Activated CD4-positive, alpha-beta T cell treated with anti-CD3 and anti-CD28 coated beads, Interleukin-2, amount 10 ng/mL, durations not matched to agents 7 days and 5 days (primary cell): ENCODE results near the gene AEN. TPM values are rescaled to one million over a fixed set of nuclear protein-coding genes. Genes with fewer than 3 reads are reported as not detected.

Source experiments
- CTCF ChIA-PET: fragments of 350-600 bp; sonication (Branson Sonifier 250); formaldehyde crosslinking; loops from one replicate; lab custom pipeline; 2021; ENCODE audit warnings: antibody characterized with exemption; lab: Charles Lee
- POLR2A ChIA-PET: fragments of 350-600 bp; sonication (Branson Sonifier 250); formaldehyde crosslinking; loops from one replicate; lab custom pipeline; 2021; ENCODE audit warnings: antibody characterized with exemption; lab: Charles Lee
- DNase-seq: peaks from one replicate; pipeline ENCODE4 v3.0.0-alpha.2; 2020
- H3K27ac Mint-ChIP-seq: one replicate; pipeline ENCODE4 v1.8.0; 2021; ENCODE audit warnings: mild to moderate bottlenecking, moderate library complexity, mixed read lengths
- H3K27me3 Mint-ChIP-seq: one replicate; pipeline ENCODE4 v1.8.0; 2021; ENCODE audit warnings: mixed read lengths
- H3K36me3 Mint-ChIP-seq: one replicate; pipeline ENCODE4 v1.8.0; 2021; ENCODE audit warnings: low read depth, mixed read lengths
- H3K4me1 Mint-ChIP-seq: one replicate; pipeline ENCODE4 v1.8.0; 2021; ENCODE audit warnings: mixed read lengths
- H3K4me3 Mint-ChIP-seq: one replicate; pipeline ENCODE4 v1.8.0; 2021; ENCODE audit warnings: mild to moderate bottlenecking, moderate library complexity, mixed read lengths
- H3K9me3 Mint-ChIP-seq: one replicate; pipeline ENCODE4 v1.8.0; 2021; ENCODE audit warnings: mixed read lengths
- total RNA-seq, 2 experiments: library from RNA; stranded (reverse); gene quantifications; one replicate each; pipeline ENCODE4 v1.2.3, GENCODE V29; 2021

The AEN gene
- total RNA-seq, 2 experiments from 2014 or later: 45.7 to 52.5 TPM

GRCh38 chr15:88605189-88606069, 15.7 kb upstream of the AEN start:
- Mint-ChIP-seq H3K27me3 (peaks cover 73% of the 10 kb centered on the region), H3K27ac (no peak overlapping the region), H3K4me3 (no peak overlapping the region), H3K36me3 (peaks cover 2% of the 10 kb centered on the region), H3K4me1 (peaks cover 14% of the 10 kb centered on the region), H3K9me3 (no peaks in the 10 kb centered on the region)
- ChIA-PET CTCF (no interaction called here), POLR2A (no interaction called here)
- DNase-seq: peak; percentile 60

- ChIA-PET POLR2A (no interaction called here), CTCF (no interaction called here)
- peaks cover 79% of the 10 kb centered on the region for H3K27me3 Mint-ChIP-seq
- peaks cover 14% of the 10 kb centered on the region for H3K4me1 Mint-ChIP-seq
- no peak overlapping the region for H3K4me3 Mint-ChIP-seq
- peaks cover 2% of the 10 kb centered on the region for H3K36me3 Mint-ChIP-seq
- H3K27ac Mint-ChIP-seq: no peak overlapping the region
- DNase-seq: no peak
- H3K9me3 Mint-ChIP-seq: no peaks in the 10 kb centered on the region
These were observed 14.9 kb upstream of the AEN start for GRCh38 chr15:88606070-88606794.

- ChIA-PET CTCF (interaction anchor here (0.6 kb wide), 1 partner anchor 770 kb away, joined by 3 read pairs; no protein-coding TSS in a partner anchor), POLR2A (no interaction called here)
These were observed 13.2 kb upstream of the AEN start for GRCh38 chr15:88607951-88608350.

GRCh38 chr15:88608607-88609181, 12.4 kb upstream of the AEN start:
- no peak overlapping the region for H3K4me3 Mint-ChIP-seq
- no peaks in the 10 kb centered on the region for H3K9me3 Mint-ChIP-seq
- H3K27ac Mint-ChIP-seq: no peak overlapping the region
- peaks cover 14% of the 10 kb centered on the region for H3K4me1 Mint-ChIP-seq
- CTCF ChIA-PET: interaction anchor here (0.6 kb wide), 2 partner anchors 117 to 1723 kb away, joined by 3 read pairs; no protein-coding TSS in a partner anchor
- no peak for DNase-seq
- POLR2A ChIA-PET: no interaction called here
- H3K36me3 Mint-ChIP-seq: peaks cover 2% of the 10 kb centered on the region
- peaks cover 83% of the 10 kb centered on the region for H3K27me3 Mint-ChIP-seq

More at GRCh38 chr15:88607951-88608350, 13.2 kb upstream of the AEN start:
- Mint-ChIP-seq H3K4me1 (peaks cover 14% of the 10 kb centered on the region), H3K36me3 (peaks cover 2% of the 10 kb centered on the region), H3K27ac (no peak overlapping the region), H3K9me3 (no peaks in the 10 kb centered on the region), H3K4me3 (no peak overlapping the region), H3K27me3 (peaks cover 81% of the 10 kb centered on the region)
- no peak for DNase-seq

GRCh38 chr15:88609344-88610090, 11.6 kb upstream of the AEN start:
- Mint-ChIP-seq H3K9me3 (no peaks in the 10 kb centered on the region), H3K36me3 (no peaks in the 10 kb centered on the region), H3K27ac (no peak overlapping the region), H3K4me1 (peaks cover 12% of the 10 kb centered on the region), H3K4me3 (no peak overlapping the region), H3K27me3 (peaks cover 80% of the 10 kb centered on the region)
- ChIA-PET POLR2A (no interaction called here), CTCF (interaction anchor here (0.6 kb wide), 4 partner anchors 29 to 1722 kb away, joined by 3 to 5 read pairs (median 3); no protein-coding TSS in a partner anchor)
- DNase-seq: no peak

GRCh38 chr15:88610701-88611231, 10.4 kb upstream of the AEN start:
- CTCF ChIA-PET: no interaction called here
- Mint-ChIP-seq H3K9me3 (no peaks in the 10 kb centered on the region), H3K4me3 (no peak overlapping the region), H3K27me3 (peaks cover 68% of the 10 kb centered on the region), H3K4me1 (peaks cover 3% of the 10 kb centered on the region), H3K27ac (no peak overlapping the region), H3K36me3 (no peaks in the 10 kb centered on the region)
- DNase-seq: no peak
- POLR2A ChIA-PET: no interaction called here

- H3K27me3 Mint-ChIP-seq: peaks cover 53% of the 10 kb centered on the region
- no peaks in the 10 kb centered on the region for H3K9me3 Mint-ChIP-seq
- H3K4me3 Mint-ChIP-seq: no peak overlapping the region
- POLR2A ChIA-PET: no interaction called here
- DNase-seq: no peak
- CTCF ChIA-PET: interaction anchor here (0.6 to 1.5 kb wide), 2 partner anchors 12 to 17 kb away, joined by 4 read pairs; no protein-coding TSS in a partner anchor
- H3K36me3 Mint-ChIP-seq: no peaks in the 10 kb centered on the region
- peaks cover 1% of the 10 kb centered on the region for H3K4me1 Mint-ChIP-seq
- no peak overlapping the region for H3K27ac Mint-ChIP-seq
These were observed 8.8 kb upstream of the AEN start for GRCh38 chr15:88612186-88612796.

GRCh38 chr15:88613074-88613944, 7.8 kb upstream of the AEN start:
- no peak overlapping the region for H3K4me3 Mint-ChIP-seq
- no peaks in the 10 kb centered on the region for H3K9me3 Mint-ChIP-seq
- ChIA-PET CTCF (interaction anchor here (1.5 kb wide), 1 partner anchor 11 kb away, joined by 4 read pairs; no protein-coding TSS in a partner anchor), POLR2A (no interaction called here)
- H3K27me3 Mint-ChIP-seq: peaks cover 44% of the 10 kb centered on the region
- no peak for DNase-seq
- H3K27ac Mint-ChIP-seq: no peak overlapping the region
- peaks cover 1% of the 10 kb centered on the region for H3K4me1 Mint-ChIP-seq
- no peaks in the 10 kb centered on the region for H3K36me3 Mint-ChIP-seq

- Mint-ChIP-seq H3K27ac (no peak overlapping the region), H3K36me3 (no peaks in the 10 kb centered on the region), H3K9me3 (no peaks in the 10 kb centered on the region), H3K4me1 (peaks cover 8% of the 10 kb centered on the region), H3K4me3 (no peak overlapping the region), H3K27me3 (peaks cover 29% of the 10 kb centered on the region)
- ChIA-PET POLR2A (interaction anchor here (0.6 kb wide), 1 partner anchor 9 kb away, joined by 4 read pairs; no protein-coding TSS in a partner anchor), CTCF (no interaction called here)
- no peak for DNase-seq
These were observed 5.6 kb upstream of the AEN start for GRCh38 chr15:88615303-88616107.

GRCh38 chr15:88616240-88616639, 4.9 kb upstream of the AEN start:
- no peaks in the 10 kb centered on the region for H3K36me3 Mint-ChIP-seq
- no peak overlapping the region for H3K4me3 Mint-ChIP-seq
- H3K9me3 Mint-ChIP-seq: no peaks in the 10 kb centered on the region
- no peak for DNase-seq
- peaks cover 24% of the 10 kb centered on the region for H3K27me3 Mint-ChIP-seq
- H3K4me1 Mint-ChIP-seq: peaks cover 14% of the 10 kb centered on the region
- CTCF ChIA-PET: no interaction called here
- no peak overlapping the region for H3K27ac Mint-ChIP-seq
- POLR2A ChIA-PET: no interaction called here
